Nephron progenitor cell (in vitro differentiated cells): ENCODE measurements around the gene XRCC5.

Experiments
- DNase-seq: peaks from one replicate; pipeline ENCODE4 v3.0.0; 2021
- H3K27ac Mint-ChIP-seq: 2 replicates; pipeline ENCODE4 v1.8.0; 2021; ENCODE audit warnings: mild to moderate bottlenecking, moderate library complexity, mixed read lengths
- H3K27me3 Mint-ChIP-seq: 2 replicates; pipeline ENCODE4 v1.8.0; 2021; ENCODE audit warnings: mild to moderate bottlenecking, low read depth, mixed read lengths; ENCODE audit not compliant: poor library complexity
- H3K36me3 Mint-ChIP-seq: 2 replicates; pipeline ENCODE4 v1.8.0; 2021; ENCODE audit warnings: low read depth, mixed read lengths
- H3K4me1 Mint-ChIP-seq: 2 replicates; pipeline ENCODE4 v1.8.0; 2021; ENCODE audit warnings: mixed read lengths
- H3K4me3 Mint-ChIP-seq: 2 replicates; pipeline ENCODE4 v1.8.0; 2021; ENCODE audit warnings: mild to moderate bottlenecking, moderate library complexity, mixed read lengths
- H3K9me3 Mint-ChIP-seq: 2 replicates; pipeline ENCODE4 v1.8.0; 2021; ENCODE audit warnings: mild to moderate bottlenecking, moderate library complexity, mixed read lengths
- CTCF ChIP-seq: fragments of 200-600 bp; sonication (generic); IDR thresholded peaks from 2 replicates; pipeline ENCODE4 v1.5.0; 2021; ENCODE audit warnings: antibody characterized with exemption

The XRCC5 gene

GRCh38 chr2:216070195-216070594 lies 39.0 kb upstream of the XRCC5 start:
- no peaks in the 10 kb centered on the region for H3K27me3 Mint-ChIP-seq
- no peaks in the 10 kb centered on the region for H3K9me3 Mint-ChIP-seq
- H3K27ac Mint-ChIP-seq: no peak overlapping the region
- DNase-seq: no peak
- H3K36me3 Mint-ChIP-seq: peaks cover 10% of the 10 kb centered on the region
- peaks cover 15% of the 10 kb centered on the region for H3K4me1 Mint-ChIP-seq
- no peak for TF ChIP-seq CTCF
- H3K4me3 Mint-ChIP-seq: no peak overlapping the region

GRCh38 chr2:216071111-216071851 lies 37.9 kb upstream of the XRCC5 start:
- no peak for DNase-seq
- Mint-ChIP-seq H3K36me3 (peaks cover 6% of the 10 kb centered on the region), H3K27me3 (no peaks in the 10 kb centered on the region), H3K4me3 (no peak overlapping the region), H3K4me1 (peaks cover 15% of the 10 kb centered on the region), H3K27ac (no peak overlapping the region), H3K9me3 (no peaks in the 10 kb centered on the region)
- no peak for TF ChIP-seq CTCF

- H3K27me3 Mint-ChIP-seq: no peaks in the 10 kb centered on the region
- H3K4me1 Mint-ChIP-seq: peaks cover 15% of the 10 kb centered on the region
- no peak for TF ChIP-seq CTCF
- peaks cover 6% of the 10 kb centered on the region for H3K36me3 Mint-ChIP-seq
- H3K9me3 Mint-ChIP-seq: no peaks in the 10 kb centered on the region
- no peak overlapping the region for H3K27ac Mint-ChIP-seq
- DNase-seq: no peak
- H3K4me3 Mint-ChIP-seq: no peak overlapping the region
Measured at GRCh38 chr2:216072473-216072872, 36.7 kb upstream of the XRCC5 start.

GRCh38 chr2:216073773-216074172 lies 35.4 kb upstream of the XRCC5 start:
- Mint-ChIP-seq H3K36me3 (peaks cover 6% of the 10 kb centered on the region), H3K27ac (no peak overlapping the region), H3K9me3 (no peaks in the 10 kb centered on the region), H3K4me3 (no peak overlapping the region), H3K4me1 (peaks cover 17% of the 10 kb centered on the region), H3K27me3 (no peaks in the 10 kb centered on the region)
- no peak for DNase-seq
- TF ChIP-seq CTCF: no peak

- Mint-ChIP-seq H3K27ac (no peak overlapping the region), H3K4me3 (no peak overlapping the region), H3K4me1 (peaks cover 14% of the 10 kb centered on the region), H3K36me3 (peaks cover 2% of the 10 kb centered on the region), H3K9me3 (no peaks in the 10 kb centered on the region), H3K27me3 (no peaks in the 10 kb centered on the region)
- no peak for DNase-seq
- no peak for TF ChIP-seq CTCF
Measured at GRCh38 chr2:216074380-216074779, 34.8 kb upstream of the XRCC5 start.

- H3K9me3 Mint-ChIP-seq: no peaks in the 10 kb centered on the region
- DNase-seq: no peak
- H3K27ac Mint-ChIP-seq: no peak overlapping the region
- H3K36me3 Mint-ChIP-seq: no peaks in the 10 kb centered on the region
- no peak for TF ChIP-seq CTCF
- peaks cover 14% of the 10 kb centered on the region for H3K4me1 Mint-ChIP-seq
- no peaks in the 10 kb centered on the region for H3K27me3 Mint-ChIP-seq
- no peak overlapping the region for H3K4me3 Mint-ChIP-seq
Measured at GRCh38 chr2:216074794-216075193, 34.4 kb upstream of the XRCC5 start.
